ENCODE results near the gene LCLAT1.
A peak's percentile ranks its signal among the peaks of the same experiment; 100 is the strongest.

LCLAT1 gene

DNA sequence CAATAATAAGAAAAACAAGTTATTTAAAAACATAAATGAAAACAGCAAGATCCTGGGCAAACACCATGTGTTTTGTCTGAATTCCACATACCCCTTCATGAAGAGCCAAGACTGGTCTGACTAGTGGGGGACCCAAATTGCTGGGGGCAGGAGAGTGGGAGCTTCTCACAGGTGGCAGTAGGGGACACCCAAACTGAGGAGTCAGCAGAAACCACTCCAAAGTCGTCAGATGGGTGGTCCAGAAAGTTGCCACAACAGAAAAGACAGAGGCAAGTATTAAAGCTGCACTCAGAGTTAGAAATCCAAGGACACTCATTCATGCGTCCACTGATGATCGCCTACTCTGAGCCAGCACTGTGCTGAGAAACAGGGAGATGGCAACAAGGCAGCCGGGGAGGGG is 12.3 kb upstream of the LCLAT1 start:
- H3K27me3 ChIP-seq (ENCODE audit: control insufficient read depth, insufficient read depth, low read length) = no peaks in the 10 kb centered on the region
- no peak overlapping the region for H3K4me2 ChIP-seq (ENCODE audit: low read length)
- H2AFZ ChIP-seq = no peak overlapping the region
- no peaks in the 10 kb centered on the region for H3K36me3 ChIP-seq (ENCODE audit: control insufficient read depth, insufficient read depth, low read length)
- no peaks in the 10 kb centered on the region for H3K4me1 ChIP-seq
- no peak overlapping the region for H3K9ac ChIP-seq
- H3K9me3 ChIP-seq (ENCODE audit: control insufficient read depth, low read length) = no peaks in the 10 kb centered on the region
- no peak overlapping the region for H3K27ac ChIP-seq
- TF ChIP-seq, protein P1, sequence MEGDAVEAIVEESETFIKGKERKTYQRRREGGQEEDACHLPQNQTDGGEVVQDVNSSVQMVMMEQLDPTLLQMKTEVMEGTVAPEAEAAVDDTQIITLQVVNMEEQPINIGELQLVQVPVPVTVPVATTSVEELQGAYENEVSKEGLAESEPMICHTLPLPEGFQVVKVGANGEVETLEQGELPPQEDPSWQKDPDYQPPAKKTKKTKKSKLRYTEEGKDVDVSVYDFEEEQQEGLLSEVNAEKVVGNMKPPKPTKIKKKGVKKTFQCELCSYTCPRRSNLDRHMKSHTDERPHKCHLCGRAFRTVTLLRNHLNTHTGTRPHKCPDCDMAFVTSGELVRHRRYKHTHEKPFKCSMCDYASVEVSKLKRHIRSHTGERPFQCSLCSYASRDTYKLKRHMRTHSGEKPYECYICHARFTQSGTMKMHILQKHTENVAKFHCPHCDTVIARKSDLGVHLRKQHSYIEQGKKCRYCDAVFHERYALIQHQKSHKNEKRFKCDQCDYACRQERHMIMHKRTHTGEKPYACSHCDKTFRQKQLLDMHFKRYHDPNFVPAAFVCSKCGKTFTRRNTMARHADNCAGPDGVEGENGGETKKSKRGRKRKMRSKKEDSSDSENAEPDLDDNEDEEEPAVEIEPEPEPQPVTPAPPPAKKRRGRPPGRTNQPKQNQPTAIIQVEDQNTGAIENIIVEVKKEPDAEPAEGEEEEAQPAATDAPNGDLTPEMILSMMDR (IDR thresholded peaks at IDR 0.05) = no peak
- H3K79me2 ChIP-seq = no peaks in the 10 kb centered on the region
- no peak overlapping the region for H3K4me3 ChIP-seq (ENCODE audit: low read depth, low read length)

DNA sequence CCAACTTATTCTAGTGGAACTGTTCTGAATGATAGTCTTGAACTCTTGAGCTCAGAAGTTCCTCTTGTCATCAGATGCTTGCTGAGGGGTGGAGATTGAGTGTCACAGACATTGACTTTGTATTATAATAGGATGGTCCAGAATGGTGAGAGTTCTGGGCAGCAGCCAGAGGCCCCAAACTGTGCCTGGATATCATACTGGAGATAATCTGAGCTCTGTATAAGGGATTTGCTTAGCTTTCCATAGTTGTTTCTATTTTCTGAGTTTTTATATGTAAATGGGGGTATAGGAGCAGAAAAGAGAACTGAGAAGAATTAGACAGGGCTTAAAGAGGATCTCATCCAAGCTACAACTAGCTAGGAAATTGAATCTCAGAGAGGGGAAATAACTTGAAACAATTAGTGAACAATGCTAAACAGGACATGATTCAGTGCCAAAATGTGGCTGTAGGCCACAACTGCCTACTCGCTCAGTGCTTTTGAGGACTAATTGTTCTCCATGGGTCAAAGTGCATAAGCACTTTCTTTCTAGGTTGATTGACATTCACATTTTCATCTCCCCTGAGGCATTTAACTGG is 10.1 kb upstream of the LCLAT1 start:
- H3K9ac ChIP-seq = no peak overlapping the region
- H3K4me3 ChIP-seq (ENCODE audit: low read depth, low read length) = no peak overlapping the region
- H3K4me2 ChIP-seq (ENCODE audit: low read length) = no peak overlapping the region
- H3K4me1 ChIP-seq = no peaks in the 10 kb centered on the region
- TF ChIP-seq, protein P1 (IDR thresholded peaks at IDR 0.05) = no peak
- H3K36me3 ChIP-seq (ENCODE audit: control insufficient read depth, insufficient read depth, low read length) = no peaks in the 10 kb centered on the region
- H3K79me2 ChIP-seq = no peaks in the 10 kb centered on the region
- no peaks in the 10 kb centered on the region for H3K9me3 ChIP-seq (ENCODE audit: control insufficient read depth, low read length)
- no peaks in the 10 kb centered on the region for H3K27me3 ChIP-seq (ENCODE audit: control insufficient read depth, insufficient read depth, low read length)
- H2AFZ ChIP-seq = peak overlapping the region; percentile 46
- H3K27ac ChIP-seq = peak overlapping the region; percentile 51

DNA sequence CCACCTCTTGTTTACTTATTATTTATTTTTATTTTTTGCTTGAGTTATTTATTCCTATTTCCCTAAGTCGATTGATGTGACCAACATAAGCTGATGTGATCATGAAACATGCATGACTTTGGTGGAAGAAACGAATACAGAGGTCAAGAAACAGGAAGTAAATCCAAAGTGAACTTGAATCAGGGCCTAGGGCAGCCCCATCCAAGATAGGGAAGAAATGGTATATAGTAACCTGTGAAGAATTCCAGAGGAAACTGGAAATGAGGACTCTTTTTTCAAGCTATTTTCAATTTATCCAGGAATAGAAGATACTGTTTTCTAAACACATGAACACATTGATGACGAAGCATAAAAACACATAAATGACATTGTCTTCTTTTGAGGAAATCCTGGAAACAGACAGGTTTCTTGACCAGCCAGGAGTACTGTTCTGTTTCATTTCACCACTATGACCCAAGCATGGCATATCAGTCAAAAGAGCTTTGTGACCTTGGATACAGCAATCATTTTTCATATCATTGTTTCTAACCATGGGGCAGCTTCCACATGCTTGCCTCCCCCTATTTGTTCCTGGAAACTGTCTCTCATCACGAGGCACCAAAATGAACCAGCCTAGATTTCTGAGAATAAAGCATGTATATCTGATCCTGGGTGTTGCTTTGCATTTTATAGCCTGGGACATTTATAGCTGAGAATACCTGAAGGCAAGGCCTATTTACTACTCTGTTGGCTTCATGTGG is 9.1 kb upstream of the LCLAT1 start:
- no peak overlapping the region for H3K4me2 ChIP-seq (ENCODE audit: low read length)
- H3K36me3 ChIP-seq (ENCODE audit: control insufficient read depth, insufficient read depth, low read length) = no peaks in the 10 kb centered on the region
- H3K9ac ChIP-seq = no peak overlapping the region
- H3K27me3 ChIP-seq (ENCODE audit: control insufficient read depth, insufficient read depth, low read length) = no peaks in the 10 kb centered on the region
- no peak overlapping the region for H3K27ac ChIP-seq
- H3K4me3 ChIP-seq (ENCODE audit: low read depth, low read length) = no peak overlapping the region
- H3K4me1 ChIP-seq = no peaks in the 10 kb centered on the region
- TF ChIP-seq, protein P1 (IDR thresholded peaks at IDR 0.05) = no peak
- peak overlapping the region; percentile 6 for H2AFZ ChIP-seq
- H3K79me2 ChIP-seq = no peaks in the 10 kb centered on the region
- no peaks in the 10 kb centered on the region for H3K9me3 ChIP-seq (ENCODE audit: control insufficient read depth, low read length)

DNA sequence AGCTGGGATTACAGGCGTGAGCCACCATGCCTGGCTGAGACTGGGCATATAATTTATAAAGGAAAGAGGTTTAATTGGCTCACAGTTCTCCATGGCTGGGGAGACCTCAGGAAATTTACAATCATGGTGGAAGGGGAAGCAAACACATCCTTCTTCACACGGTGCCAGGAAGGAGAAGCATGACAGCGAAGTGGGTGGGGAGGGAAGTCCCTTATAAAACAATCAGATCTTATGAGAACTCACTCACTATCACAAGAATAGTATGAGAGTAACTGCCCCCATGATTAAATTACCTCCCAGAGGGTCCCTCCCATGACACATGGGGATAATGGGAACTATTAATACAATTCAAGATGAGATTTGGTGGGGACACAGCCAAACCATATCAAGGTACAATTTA is 7.8 kb upstream of the LCLAT1 start:
- no peaks in the 10 kb centered on the region for H3K79me2 ChIP-seq
- no peaks in the 10 kb centered on the region for H3K4me1 ChIP-seq
- H3K27ac ChIP-seq = no peak overlapping the region
- H3K4me2 ChIP-seq (ENCODE audit: low read length) = no peak overlapping the region
- H3K4me3 ChIP-seq (ENCODE audit: low read depth, low read length) = no peak overlapping the region
- no peaks in the 10 kb centered on the region for H3K27me3 ChIP-seq (ENCODE audit: control insufficient read depth, insufficient read depth, low read length)
- H3K36me3 ChIP-seq (ENCODE audit: control insufficient read depth, insufficient read depth, low read length) = no peaks in the 10 kb centered on the region
- no peak overlapping the region for H2AFZ ChIP-seq
- TF ChIP-seq, protein P1 (IDR thresholded peaks at IDR 0.05) = no peak
- H3K9me3 ChIP-seq (ENCODE audit: control insufficient read depth, low read length) = no peaks in the 10 kb centered on the region
- H3K9ac ChIP-seq = no peak overlapping the region

DNA sequence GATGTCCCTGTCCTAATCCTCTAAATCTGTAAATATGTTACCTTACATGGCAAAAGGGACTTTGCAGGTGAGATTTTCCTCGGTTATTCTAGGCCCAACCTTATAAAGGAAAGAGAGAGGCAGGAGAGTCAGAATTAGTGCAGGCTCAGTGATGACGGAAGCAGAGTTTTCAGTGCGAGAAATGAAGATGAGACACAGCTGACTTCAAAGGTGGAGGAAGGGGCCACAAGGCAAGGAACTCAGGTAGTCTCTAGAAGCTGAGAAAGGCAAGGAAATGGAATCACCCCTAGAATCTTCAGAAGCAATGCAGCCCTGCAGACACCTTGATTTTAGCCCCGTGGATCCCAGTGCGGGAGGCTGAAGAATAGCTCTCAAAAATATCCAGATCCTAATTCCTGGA is 7.2 kb upstream of the LCLAT1 start:
- TF ChIP-seq, protein P1 (IDR thresholded peaks at IDR 0.05) = no peak
- no peaks in the 10 kb centered on the region for H3K9me3 ChIP-seq (ENCODE audit: control insufficient read depth, low read length)
- H3K9ac ChIP-seq = no peak overlapping the region
- H3K4me3 ChIP-seq (ENCODE audit: low read depth, low read length) = no peak overlapping the region
- no peaks in the 10 kb centered on the region for H3K4me1 ChIP-seq
- H2AFZ ChIP-seq = no peak overlapping the region
- no peak overlapping the region for H3K27ac ChIP-seq
- H3K79me2 ChIP-seq = no peaks in the 10 kb centered on the region
- H3K36me3 ChIP-seq (ENCODE audit: control insufficient read depth, insufficient read depth, low read length) = no peaks in the 10 kb centered on the region
- H3K27me3 ChIP-seq (ENCODE audit: control insufficient read depth, insufficient read depth, low read length) = no peaks in the 10 kb centered on the region
- H3K4me2 ChIP-seq (ENCODE audit: low read length) = no peak overlapping the region
